Heart left ventricle (tissue), 16 donors: ENCODE results near the gene G0S2. TPM values are rescaled to one million over a fixed set of nuclear protein-coding genes. Genes with fewer than 3 reads are reported as not detected.
A peak's percentile ranks its signal among the peaks of the same experiment; 100 is the strongest.

ENCODE experiments used
- ATAC-seq, 4 donors: fragments of 200-7000 bp; cut with Tn5 transposase; one replicate each; pipeline ENCODE4 v1.9.1; 2020 to 2022; ENCODE audit warnings: moderate library complexity in 4 of 4, mild to moderate bottlenecking in 3 of 4, moderate number of reproducible peaks in 1 of 4
- DNase-seq, 5 donors: peaks; one replicate each; pipeline ENCODE4 v3.0.0-alpha.2; 2020
- H3K27ac ChIP-seq, 12 donors: fragments of 200-600 bp; sonication (generic) in 4 of 12; one replicate each; pipeline versions ENCODE4 v1.5.0 to v1.8.0; 2016 to 2022; ENCODE audit warnings: mild to moderate bottlenecking in 2 of 12
- H3K27me3 ChIP-seq, 9 donors: fragments of 200-600 bp; sonication (generic) in 2 of 9; one replicate each; pipeline versions ENCODE4 v1.5.1 to v1.8.0; 2016 to 2022; ENCODE audit warnings: mild to moderate bottlenecking in 3 of 9
- H3K36me3 ChIP-seq, 9 donors: fragments of 200-600 bp; sonication (generic) in 2 of 9; one replicate each; pipeline versions ENCODE4 v1.5.0 to v1.8.0; 2018 to 2022; ENCODE audit warnings: mild to moderate bottlenecking in 2 of 9
- H3K4me1 ChIP-seq, 12 donors: fragments of 200-600 bp; sonication (generic) in 4 of 12; one replicate each; pipeline versions ENCODE4 v1.5.0 to v1.8.0; 2016 to 2022; ENCODE audit warnings: mild to moderate bottlenecking in 3 of 12
- H3K4me3 ChIP-seq, 12 donors: fragments of 200-600 bp; sonication (generic) in 4 of 12; one replicate each; pipeline versions ENCODE4 v1.5.0 to v1.8.0; 2017 to 2022; ENCODE audit warnings: mild to moderate bottlenecking in 9 of 12, moderate library complexity in 4 of 12
- H3K9me3 ChIP-seq, 12 donors: fragments of 200-600 bp; sonication (generic) in 4 of 12; one replicate each; pipeline versions ENCODE4 v1.5.0 to v1.8.0; 2016 to 2022; ENCODE audit warnings: mild to moderate bottlenecking in 1 of 12
- POLR2A ChIP-seq, 2 donors: fragments of 450-650 bp; IDR thresholded peaks; one replicate each; pipeline ENCODE4 v1.6.1; 2017; ENCODE audit warnings: antibody characterized with exemption in 2 of 2, mild to moderate bottlenecking in 2 of 2, moderate library complexity in 2 of 2
- WGBS, 4 donors: extraction: QIAGEN DNeasy Blood & Tissue Kit in 2 of 4; methylation state at CpG; one replicate each; pipeline versions ENCODE4 v1.1.5 to v1.1.7; 2013 to 2018; 5-methylcytosine and 5-hydroxymethylcytosine counted together
- intact Hi-C, 10 donors: fragments of 100-400 bp; cut with DNase I; formaldehyde crosslinking; loops; one replicate each; pipeline versions ENCODE4 v1.11.1 to v1.14.2; 2022
- polyA plus RNA-seq, 2 donors: library from polyadenylated mRNA; stranded (reverse); fragments of 200-250 nt; gene quantifications; one replicate each; pipeline ENCODE4 v1.2.3, GENCODE V29; 2013
- total RNA-seq, 9 donors: library from RNA; depleted of rRNA in 2 of 9; stranded (reverse); fragments of >200 nt in 2 of 9; fragmentation: NEBNext Ultra II Directional in 3 of 9; extraction: Animal tissue kit (Norgen Biotek cat#: 25700) in 3 of 9; gene quantifications; one replicate each; pipeline versions ENCODE4 v1.1.0 to v1.2.4, GENCODE V29; 2016 to 2023
- TF ChIP-seq, protein P1 (sequence below), 12 donors: fragments of 200-600 bp; sonication (generic) in 4 of 12; IDR thresholded peaks; one replicate each; pipeline versions ENCODE4 v1.5.0 to v1.8.0; 2018 to 2022; ENCODE audit warnings: antibody characterized with exemption in 12 of 12, mild to moderate bottlenecking in 5 of 12
- donor health status: ischemic (EF 13 %, LVEDD 7.1; RV severe dilation, severe dysfunction).
- donor health status: healthy with polysubstance abuse.
- donor health status: DM: no; HTN: yes; CAD: no.
- donor health status: DM: no; HTN: no; CAD: no.
- donor health status: ischemic (EF 25% LVEDD 6.9; RV normal size, moderate dysfunction).
- donor health status: ischemic (EF 25% LVEDD 5.7; RV mildly dilated, moderate dysfunction).
- donor health status: healthy.
- donor health status: DM: yes; HTN: yes; CAD: no.
- donor health status: ischemic (EF 35%, LVEDD 5.7; RV mildly dilated, moderate dysfunction).
- donor health status: nonischemic (EF 11% LVEDD 7.7; RV severe dilation, severe dysfunction).
- donor health status: DM: yes; HTN: yes; CAD: no.
- donor health status: PGD.
- donor health status: ischemic (EF 29% LVEDD 5.4; RV normal size, mild dysfunction).
- donor health status: nonischemic (EF 23%, LVEDD 6.1; RV moderate dilation, normal function).

The G0S2 gene
- total and polyA plus RNA-seq, 11 donors, result 87.6 to 600 (median 212) TPM

DNA sequence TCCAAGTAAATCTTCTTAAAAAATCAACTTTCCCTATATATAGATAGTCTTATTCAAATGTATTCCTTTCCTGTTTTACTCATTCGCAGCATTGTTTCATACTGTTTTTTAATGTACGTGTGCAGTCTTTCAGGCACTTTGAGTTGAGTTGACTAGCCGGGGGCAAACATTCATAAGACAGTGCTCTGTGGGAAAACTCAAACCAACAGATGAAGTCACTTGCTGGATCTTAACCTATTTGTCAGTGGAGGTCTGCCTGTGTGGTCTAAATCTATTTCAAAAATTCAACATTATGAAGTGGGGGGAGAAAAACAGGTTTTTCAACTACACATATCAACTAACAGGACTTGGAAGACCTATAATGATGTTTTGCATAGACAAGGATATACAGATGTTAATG is 35.6 kb downstream of the G0S2 start:
- Histone ChIP-seq H3K36me3 (no peaks in the 10 kb centered on the region), H3K9me3 (no peaks in the 10 kb centered on the region), H3K27ac (no peak overlapping the region), H3K4me3 (no peak overlapping the region), H3K4me1 (no peaks in the 10 kb centered on the region), H3K27me3 (no peaks in the 10 kb centered on the region)
- DNase-seq (no peak), ATAC-seq (no peak)
- WGBS, 4 donors, result 93 to 97% (median 95%) methylated on average over 3 of the region's 3 CpGs
- TF ChIP-seq POLR2A (IDR thresholded peaks at IDR 0.05), result no peak
- TF ChIP-seq, protein P1, sequence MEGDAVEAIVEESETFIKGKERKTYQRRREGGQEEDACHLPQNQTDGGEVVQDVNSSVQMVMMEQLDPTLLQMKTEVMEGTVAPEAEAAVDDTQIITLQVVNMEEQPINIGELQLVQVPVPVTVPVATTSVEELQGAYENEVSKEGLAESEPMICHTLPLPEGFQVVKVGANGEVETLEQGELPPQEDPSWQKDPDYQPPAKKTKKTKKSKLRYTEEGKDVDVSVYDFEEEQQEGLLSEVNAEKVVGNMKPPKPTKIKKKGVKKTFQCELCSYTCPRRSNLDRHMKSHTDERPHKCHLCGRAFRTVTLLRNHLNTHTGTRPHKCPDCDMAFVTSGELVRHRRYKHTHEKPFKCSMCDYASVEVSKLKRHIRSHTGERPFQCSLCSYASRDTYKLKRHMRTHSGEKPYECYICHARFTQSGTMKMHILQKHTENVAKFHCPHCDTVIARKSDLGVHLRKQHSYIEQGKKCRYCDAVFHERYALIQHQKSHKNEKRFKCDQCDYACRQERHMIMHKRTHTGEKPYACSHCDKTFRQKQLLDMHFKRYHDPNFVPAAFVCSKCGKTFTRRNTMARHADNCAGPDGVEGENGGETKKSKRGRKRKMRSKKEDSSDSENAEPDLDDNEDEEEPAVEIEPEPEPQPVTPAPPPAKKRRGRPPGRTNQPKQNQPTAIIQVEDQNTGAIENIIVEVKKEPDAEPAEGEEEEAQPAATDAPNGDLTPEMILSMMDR (IDR thresholded peaks at IDR 0.05), result no peak
- intact Hi-C loops, result no loop called here

DNA sequence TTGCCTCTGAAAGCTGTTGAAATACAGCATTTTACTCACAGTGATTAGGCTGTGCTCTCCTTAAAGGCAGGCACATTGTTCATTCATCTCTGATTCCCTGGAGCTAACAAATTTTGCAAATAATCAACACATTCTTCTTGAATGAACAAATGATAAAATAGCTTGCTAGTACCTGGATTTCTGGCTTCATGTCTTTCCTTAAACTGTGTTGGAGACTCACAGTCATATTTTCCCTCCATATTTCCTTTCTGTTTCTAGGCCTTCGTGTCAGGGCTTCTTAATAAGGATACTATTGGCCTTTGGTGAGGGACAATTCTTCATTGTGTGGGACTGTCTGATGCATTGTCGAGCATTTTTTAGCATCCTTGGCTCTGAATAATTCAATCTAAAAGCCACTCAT is 39.1 kb downstream of the G0S2 start:
- TF ChIP-seq, protein P1 (IDR thresholded peaks at IDR 0.05), result no peak
- TF ChIP-seq POLR2A (IDR thresholded peaks at IDR 0.05), result no peak
- intact Hi-C loops, result no loop called here
- H3K9me3 ChIP-seq, result no peaks in the 10 kb centered on the region
- H3K4me1 ChIP-seq, result peaks cover 0 to 4% (median 0%) of the 10 kb centered on the region in 12 donors
- DNase-seq (no peak), ATAC-seq (no peak)
- H3K27me3 ChIP-seq, result no peaks in the 10 kb centered on the region
- no peak overlapping the region for H3K27ac ChIP-seq
- no peak overlapping the region for H3K4me3 ChIP-seq
- 85 to 90% (median 87%) methylated on average over 2 of the region's 2 CpGs for WGBS, 4 donors
- H3K36me3 ChIP-seq, result no peaks in the 10 kb centered on the region

GRCh38 chr1:209715314-209715713 is 40.1 kb downstream of the G0S2 start:
- H3K36me3 ChIP-seq, result no peaks in the 10 kb centered on the region
- no peak overlapping the region for H3K4me3 ChIP-seq
- ATAC-seq (no peak), DNase-seq (no peak)
- no peak overlapping the region for H3K27ac ChIP-seq
- TF ChIP-seq, protein P1 (IDR thresholded peaks at IDR 0.05), result no peak
- no peak for TF ChIP-seq POLR2A (IDR thresholded peaks at IDR 0.05)
- intact Hi-C loops, result no loop called here
- H3K9me3 ChIP-seq, result no peaks in the 10 kb centered on the region
- peaks cover 0 to 8% (median 0%) of the 10 kb centered on the region in 12 donors for H3K4me1 ChIP-seq
- H3K27me3 ChIP-seq, result no peaks in the 10 kb centered on the region

DNA sequence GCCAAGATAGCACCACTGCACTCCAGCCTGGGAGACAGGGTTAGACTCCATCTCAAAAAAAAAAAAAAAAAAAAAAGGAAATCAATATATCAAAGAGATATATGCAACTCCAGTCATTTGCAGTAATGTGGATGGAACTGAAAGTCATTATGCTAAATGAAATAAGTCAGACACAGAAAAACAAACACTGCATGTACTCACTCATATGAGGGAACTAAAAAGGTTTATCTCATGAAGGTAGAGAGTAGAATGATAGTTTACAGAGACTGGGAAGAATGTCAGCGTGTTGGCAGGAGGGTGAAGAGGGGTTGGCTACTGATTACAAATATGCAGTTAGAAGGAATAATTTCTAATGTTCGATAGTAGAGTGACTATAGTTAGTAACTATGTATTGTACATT is 42.6 kb downstream of the G0S2 start:
- WGBS, 4 donors, result 46 to 63% (median 47%) methylated on average over 2 of the region's 2 CpGs
- no peaks in the 10 kb centered on the region for H3K9me3 ChIP-seq
- no peaks in the 10 kb centered on the region for H3K36me3 ChIP-seq
- peaks cover 0 to 18% (median 0%) of the 10 kb centered on the region in 12 donors for H3K4me1 ChIP-seq
- H3K27ac ChIP-seq, result peak overlapping the region in 5 of 12 donors; percentile 1 to 78 (median 39)
- H3K27me3 ChIP-seq, result no peaks in the 10 kb centered on the region
- H3K4me3 ChIP-seq, result no peak overlapping the region
- ATAC-seq (peak in 1 of 4 donors; percentile 13), DNase-seq (no peak)
- TF ChIP-seq, protein P1 (IDR thresholded peaks at IDR 0.05), result no peak
- no peak for TF ChIP-seq POLR2A (IDR thresholded peaks at IDR 0.05)
- intact Hi-C loops, result no loop called here
